ENCODE results near the gene GDPD4.
"Not testable (repeated sequence)": the region's sequence is repeated elsewhere in the genome, so short reads cannot be mapped to it uniquely, and the experiment has no call there.

GDPD4 gene

DNA sequence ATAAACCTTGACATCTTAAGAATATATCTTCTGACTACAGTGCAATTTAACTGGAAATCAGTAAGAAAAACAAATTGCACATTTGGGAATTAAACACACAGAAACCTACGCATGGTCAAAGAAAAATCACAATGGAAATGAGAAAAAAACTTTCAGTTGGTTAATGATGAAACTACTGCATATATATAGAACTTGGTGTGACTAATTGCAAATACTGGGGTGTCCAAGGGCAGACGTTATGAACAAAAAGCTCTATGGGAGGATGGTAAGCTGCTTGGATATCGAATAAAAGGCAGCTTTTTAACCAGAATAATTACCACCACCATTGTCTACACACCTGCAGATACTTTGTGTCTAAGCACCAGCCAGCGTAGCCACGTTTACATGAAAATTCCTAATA is 791 bp downstream of the GDPD4 start:
- H3K4me3 ChIP-seq (ENCODE audit: low read depth, low read length), result no peak overlapping the region
- TF ChIP-seq, protein P1, sequence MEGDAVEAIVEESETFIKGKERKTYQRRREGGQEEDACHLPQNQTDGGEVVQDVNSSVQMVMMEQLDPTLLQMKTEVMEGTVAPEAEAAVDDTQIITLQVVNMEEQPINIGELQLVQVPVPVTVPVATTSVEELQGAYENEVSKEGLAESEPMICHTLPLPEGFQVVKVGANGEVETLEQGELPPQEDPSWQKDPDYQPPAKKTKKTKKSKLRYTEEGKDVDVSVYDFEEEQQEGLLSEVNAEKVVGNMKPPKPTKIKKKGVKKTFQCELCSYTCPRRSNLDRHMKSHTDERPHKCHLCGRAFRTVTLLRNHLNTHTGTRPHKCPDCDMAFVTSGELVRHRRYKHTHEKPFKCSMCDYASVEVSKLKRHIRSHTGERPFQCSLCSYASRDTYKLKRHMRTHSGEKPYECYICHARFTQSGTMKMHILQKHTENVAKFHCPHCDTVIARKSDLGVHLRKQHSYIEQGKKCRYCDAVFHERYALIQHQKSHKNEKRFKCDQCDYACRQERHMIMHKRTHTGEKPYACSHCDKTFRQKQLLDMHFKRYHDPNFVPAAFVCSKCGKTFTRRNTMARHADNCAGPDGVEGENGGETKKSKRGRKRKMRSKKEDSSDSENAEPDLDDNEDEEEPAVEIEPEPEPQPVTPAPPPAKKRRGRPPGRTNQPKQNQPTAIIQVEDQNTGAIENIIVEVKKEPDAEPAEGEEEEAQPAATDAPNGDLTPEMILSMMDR (IDR thresholded peaks at IDR 0.05; ENCODE audit: borderline replicate concordance, insufficient read depth, low read depth, low read length), result no peak

DNA sequence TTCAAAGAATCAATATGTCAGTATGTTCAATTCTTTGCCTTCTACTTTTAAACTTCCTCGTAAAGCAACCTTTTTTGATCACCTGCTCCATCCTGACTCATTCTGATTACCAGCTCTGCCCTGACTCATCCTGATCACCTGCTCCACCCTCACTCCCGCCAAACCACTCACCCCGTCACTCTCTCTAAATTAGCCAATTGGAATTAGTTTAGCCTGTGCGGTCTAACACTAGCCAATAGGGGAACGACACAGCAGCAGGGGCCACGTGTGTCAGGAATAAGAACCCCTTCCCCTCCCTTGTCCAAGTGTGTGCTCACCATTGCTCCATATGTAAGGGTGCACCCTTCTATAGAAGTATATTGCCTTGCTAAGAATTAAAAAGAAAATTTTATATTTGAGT is 1.5 kb downstream of the GDPD4 start:
- H3K4me3 ChIP-seq (ENCODE audit: low read depth, low read length), result not testable (repeated sequence)

DNA sequence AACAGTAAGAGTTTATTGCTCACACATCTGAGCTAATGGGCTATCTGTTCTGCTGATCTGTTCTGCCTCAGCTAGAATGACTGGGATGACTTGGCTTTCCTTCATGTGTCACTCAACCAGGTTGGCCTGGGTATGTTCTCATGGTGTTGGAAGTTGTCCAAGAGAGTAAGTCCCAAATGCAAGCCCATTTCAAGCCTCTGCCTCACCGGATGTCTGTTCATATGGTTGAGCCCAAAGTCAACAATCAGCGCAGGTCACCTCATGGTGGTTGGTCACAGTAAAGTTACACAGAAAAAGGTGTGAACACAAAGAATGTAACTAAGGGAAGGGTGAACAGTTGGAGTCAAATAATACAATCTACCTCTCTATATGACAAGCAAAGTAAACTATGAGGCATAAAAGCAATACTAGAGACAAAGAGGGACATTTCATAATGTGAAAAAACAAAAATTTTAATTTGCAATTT is 1.9 kb downstream of the GDPD4 start:
- TF ChIP-seq, protein P1 (IDR thresholded peaks at IDR 0.05; ENCODE audit: borderline replicate concordance, insufficient read depth, low read depth, low read length), result no peak

DNA sequence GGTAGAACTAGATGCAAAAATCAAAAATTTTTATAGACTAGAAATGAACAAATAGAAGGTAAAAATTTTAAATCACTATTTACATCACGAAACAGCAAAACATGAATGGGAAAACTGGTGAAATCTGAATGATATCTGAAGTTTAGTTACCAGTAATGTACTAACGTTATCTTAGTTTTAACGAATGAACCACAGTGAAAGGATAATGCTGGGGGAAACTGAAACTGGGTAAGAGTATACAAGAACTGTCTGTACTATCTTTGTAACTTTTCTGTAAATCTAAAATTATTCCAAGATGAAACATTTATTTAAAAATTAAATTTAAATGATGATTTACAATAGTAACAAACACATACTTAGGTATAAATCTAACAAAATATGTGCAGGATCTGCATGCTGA is 7.4 kb downstream of the GDPD4 start:
- TF ChIP-seq, protein P1 (IDR thresholded peaks at IDR 0.05; ENCODE audit: borderline replicate concordance, insufficient read depth, low read depth, low read length), result no peak
- no peak overlapping the region for H3K4me3 ChIP-seq (ENCODE audit: low read depth, low read length)

More for the DNA sequence above, 1.9 kb downstream of the GDPD4 start:
- no peak overlapping the region for H3K4me3 ChIP-seq (ENCODE audit: low read depth, low read length)

DNA sequence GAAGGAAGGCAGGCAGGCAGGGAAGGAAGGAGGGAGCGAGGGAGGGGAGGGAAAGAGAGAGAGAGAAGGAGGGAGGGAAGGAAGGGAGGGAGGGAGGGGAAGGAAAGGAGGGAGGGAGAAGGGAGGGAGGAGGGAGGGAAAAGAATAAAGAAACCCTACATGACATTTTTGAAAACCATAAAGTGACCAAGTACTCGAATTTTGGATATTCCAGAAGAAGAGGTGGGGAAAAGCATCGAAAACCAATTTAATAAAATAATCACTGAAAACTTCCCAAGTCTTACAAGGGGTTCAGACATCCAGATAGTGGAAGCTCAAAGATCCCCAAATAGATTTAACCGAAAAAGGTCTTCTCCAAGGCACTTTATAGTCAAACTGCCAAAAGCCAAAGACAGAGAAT is 11.7 kb downstream of the GDPD4 start:
- TF ChIP-seq, protein P1 (IDR thresholded peaks at IDR 0.05; ENCODE audit: borderline replicate concordance, insufficient read depth, low read depth, low read length), result no peak
- H3K4me3 ChIP-seq (ENCODE audit: low read depth, low read length), result no peak overlapping the region

DNA sequence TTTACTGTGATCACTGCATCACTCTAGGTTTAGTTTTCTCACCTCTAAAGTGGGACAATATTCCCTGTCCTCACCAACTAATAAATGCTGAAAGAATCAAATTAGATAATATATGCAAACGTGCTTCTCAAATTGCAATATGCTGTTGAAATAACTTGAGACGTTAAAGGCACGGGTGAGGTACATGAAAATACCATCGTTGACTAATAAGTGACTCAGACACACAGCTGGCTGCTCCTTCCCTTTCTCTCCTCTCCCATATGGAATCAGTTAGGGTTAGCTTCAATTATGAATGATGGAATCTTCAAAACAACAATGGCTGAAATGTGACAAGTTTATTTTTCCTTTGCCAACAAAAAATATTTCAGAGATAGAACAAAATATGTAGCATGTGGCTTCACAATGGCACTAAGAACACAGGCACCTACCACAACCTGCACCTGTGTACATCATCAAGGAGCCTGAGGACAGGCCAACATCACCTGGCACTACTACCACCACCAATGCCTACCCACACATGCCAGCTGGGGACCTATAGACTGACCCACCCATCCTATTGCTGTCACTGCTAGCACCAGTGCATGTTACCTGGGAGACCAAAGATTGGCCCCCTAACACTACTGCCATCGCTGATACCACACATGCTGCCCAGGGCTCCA is 13.7 kb downstream of the GDPD4 start:
- H3K4me3 ChIP-seq (ENCODE audit: low read depth, low read length), result no peak overlapping the region
- TF ChIP-seq, protein P1 (IDR thresholded peaks at IDR 0.05; ENCODE audit: borderline replicate concordance, insufficient read depth, low read depth, low read length), result no peak

DNA sequence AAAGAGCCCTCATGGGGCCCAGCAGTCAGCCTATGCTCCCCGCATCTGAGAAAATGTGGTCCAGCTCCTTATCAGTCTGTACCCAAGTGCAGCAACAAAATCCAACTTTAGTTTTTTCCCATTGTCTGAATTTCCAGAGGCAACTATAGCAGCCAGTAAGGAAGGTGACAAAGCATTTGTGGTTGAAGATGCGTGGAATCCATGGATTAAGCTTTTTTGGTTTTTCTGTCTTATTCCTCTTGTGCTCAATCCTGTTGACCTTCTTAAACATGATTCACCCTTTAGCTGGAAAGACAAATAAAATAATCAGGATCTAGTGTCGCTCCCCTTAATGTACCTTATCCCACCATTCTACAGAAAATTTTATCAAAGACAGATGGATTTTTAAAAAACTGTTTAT is 14.3 kb downstream of the GDPD4 start:
- no peak overlapping the region for H3K4me3 ChIP-seq (ENCODE audit: low read depth, low read length)
- TF ChIP-seq, protein P1 (IDR thresholded peaks at IDR 0.05; ENCODE audit: borderline replicate concordance, insufficient read depth, low read depth, low read length), result no peak

Data from GM12875 (cell line).